Natural killer cell (primary cell): Measurements from ENCODE around the gene HNRNPAB. TPM values are rescaled to one million over a fixed set of nuclear protein-coding genes. Genes with fewer than 3 reads are reported as not detected.

Experiments
- ATAC-seq, 3 donors: fragments of 150-1000 bp in 2 of 3; fragments of 200-7000 bp in 1 of 3; cut with Tn5 transposase; 1 replicate in 1 of 3; 2 replicates in 2 of 3; pipeline ENCODE4 v1.10.0; 2021; ENCODE audit warnings: mild to moderate bottlenecking in 2 of 3, moderate library complexity in 2 of 3
- DNase-seq, 2 donors: peaks; one replicate each; pipeline versions ENCODE4 v3.0.0 to v3.0.0-alpha.2; 2013 to 2021; ENCODE audit warnings: mixed read lengths in 1 of 2
- H3K27ac ChIP-seq: one replicate; pipeline ENCODE4 v1.5.1; 2013; ENCODE audit warnings: mild to moderate bottlenecking, low read length
- H3K27me3 ChIP-seq: one replicate; pipeline ENCODE4 v1.6.1; 2013; ENCODE audit warnings: low read length; ENCODE audit not compliant: control insufficient read depth, insufficient read depth
- H3K36me3 ChIP-seq: one replicate; pipeline ENCODE4 v1.6.1; 2013; ENCODE audit warnings: low read length; ENCODE audit not compliant: control insufficient read depth, insufficient read depth
- H3K4me1 ChIP-seq: one replicate; pipeline ENCODE4 v1.6.1; 2013; ENCODE audit warnings: low read length; ENCODE audit not compliant: control insufficient read depth, insufficient read depth
- H3K4me3 ChIP-seq: one replicate; pipeline ENCODE4 v1.5.1; 2013; ENCODE audit warnings: low read length
- H3K9me3 ChIP-seq: one replicate; pipeline ENCODE4 v1.6.1; 2013; ENCODE audit warnings: low read length; ENCODE audit not compliant: control insufficient read depth, insufficient read depth
- H3K27ac Mint-ChIP-seq, 2 donors: one replicate each; pipeline ENCODE4 v1.8.0; 2022; ENCODE audit warnings: mild to moderate bottlenecking in 2 of 2, mixed read lengths in 2 of 2, moderate library complexity in 1 of 2
- H3K27me3 Mint-ChIP-seq, 2 donors: one replicate each; pipeline ENCODE4 v1.8.0; 2022; ENCODE audit warnings: low read depth in 2 of 2, mixed read lengths in 2 of 2
- H3K36me3 Mint-ChIP-seq: one replicate; pipeline ENCODE4 v1.8.0; 2022; ENCODE audit warnings: mixed read lengths
- H3K4me1 Mint-ChIP-seq, 2 donors: one replicate each; pipeline ENCODE4 v1.8.0; 2022; ENCODE audit warnings: mixed read lengths in 2 of 2
- H3K4me3 Mint-ChIP-seq: one replicate; pipeline ENCODE4 v1.8.0; 2022; ENCODE audit warnings: mild to moderate bottlenecking, moderate library complexity, mixed read lengths
- H3K9me3 Mint-ChIP-seq, 2 donors: one replicate each; pipeline ENCODE4 v1.8.0; 2022; ENCODE audit warnings: mixed read lengths in 2 of 2
- CTCF ChIP-seq: fragments of 200-600 bp; IDR thresholded peaks from one replicate; pipeline ENCODE4 v1.8.0; 2022; ENCODE audit warnings: antibody characterized with exemption
- WGBS: methylation state at CpG from one replicate; pipeline ENCODE4 v1.1.7; 2013; ENCODE audit warnings: missing lambda C conversion rate; ENCODE audit not compliant: insufficient coverage; 5-methylcytosine and 5-hydroxymethylcytosine counted together
- intact Hi-C: fragments of 100-400 bp; cut with micrococcal nuclease; formaldehyde crosslinking; loops from one replicate; pipeline ENCODE4 v1.14.2; 2022
- total RNA-seq, 4 donors: library from RNA; stranded (reverse); fragments of 120-200 nt in 1 of 4; gene quantifications; one replicate each; pipeline versions ENCODE4 v1.2.3 to v1.2.4, GENCODE V29; 2013 to 2022

The HNRNPAB gene
- total RNA-seq, 3 donors from 2014 or later (not counting 1 experiment from before 2014, with no cell fraction given), result 77.6 to 98.4 (median 88.4) TPM

- DNase-seq, result no peak
- H3K27ac Mint-ChIP-seq, result peak overlapping the region in 1 of 2 donors; percentile 69
- ATAC-seq, result no peak
- no peak for TF ChIP-seq CTCF
- no peak overlapping the region for H3K4me3 ChIP-seq
- H3K4me1 Mint-ChIP-seq, result peaks cover 48 to 79% of the 10 kb centered on the region in 2 donors
- no peaks in the 10 kb centered on the region for H3K9me3 ChIP-seq
- no peak overlapping the region for H3K27ac ChIP-seq
- no peaks in the 10 kb centered on the region for H3K36me3 Mint-ChIP-seq
- no peak overlapping the region for H3K4me3 Mint-ChIP-seq
- peaks cover 81% of the 10 kb centered on the region for H3K4me1 ChIP-seq
- intact Hi-C loops, result loop anchor here (2.0 to 10.0 kb wide), 3 partner anchors 121 to 499 kb away; partner anchors contain the start of genes N4BP3 and ZNF354A
- peaks cover 5% of the 10 kb centered on the region for H3K36me3 ChIP-seq
- WGBS, result 92% methylated on average over 3 of the region's 3 CpGs
- no peaks in the 10 kb centered on the region for H3K27me3 Mint-ChIP-seq
- no peaks in the 10 kb centered on the region for H3K27me3 ChIP-seq
- H3K9me3 Mint-ChIP-seq, result no peaks in the 10 kb centered on the region
Measured at GRCh38 chr5:178235588-178235974, 31.2 kb downstream of the HNRNPAB start.

GRCh38 chr5:178236126-178236525, 31.8 kb downstream of the HNRNPAB start:
- intact Hi-C loops, result loop anchor here (10.0 kb wide), 2 partner anchors 121 to 499 kb away; partner anchors contain the start of genes N4BP3 and ZNF354A
- Mint-ChIP-seq H3K4me3 (no peak overlapping the region), H3K27me3 (no peaks in the 10 kb centered on the region), H3K9me3 (no peaks in the 10 kb centered on the region), H3K27ac (peak overlapping the region; percentile 79 to 98), H3K4me1 (peaks cover 49 to 79% of the 10 kb centered on the region in 2 donors), H3K36me3 (no peaks in the 10 kb centered on the region)
- Histone ChIP-seq H3K9me3 (no peaks in the 10 kb centered on the region), H3K4me1 (peaks cover 82% of the 10 kb centered on the region), H3K27ac (no peak overlapping the region), H3K4me3 (no peak overlapping the region), H3K27me3 (no peaks in the 10 kb centered on the region), H3K36me3 (peaks cover under 1% of the 10 kb centered on the region)
- no peak for TF ChIP-seq CTCF
- 88% methylated on average over 9 of the region's 9 CpGs for WGBS
- ATAC-seq (no peak), DNase-seq (no peak)

GRCh38 chr5:178236679-178237078, 32.3 kb downstream of the HNRNPAB start:
- Histone ChIP-seq H3K4me1 (peaks cover 82% of the 10 kb centered on the region), H3K27ac (no peak overlapping the region), H3K36me3 (no peaks in the 10 kb centered on the region), H3K27me3 (no peaks in the 10 kb centered on the region), H3K9me3 (no peaks in the 10 kb centered on the region), H3K4me3 (no peak overlapping the region)
- no peaks in the 10 kb centered on the region for H3K36me3 Mint-ChIP-seq
- H3K27me3 Mint-ChIP-seq, result no peaks in the 10 kb centered on the region
- DNase-seq (no peak), ATAC-seq (peak in 2 of 3 donors; percentile 6 to 40)
- no peaks in the 10 kb centered on the region for H3K9me3 Mint-ChIP-seq
- peaks cover 45 to 79% of the 10 kb centered on the region in 2 donors for H3K4me1 Mint-ChIP-seq
- 38% methylated on average over 4 of the region's 4 CpGs for WGBS
- H3K4me3 Mint-ChIP-seq, result peak overlapping the region; percentile 66
- intact Hi-C loops, result loop anchor here (10.0 kb wide), 2 partner anchors 122 to 498 kb away; partner anchors contain the start of genes N4BP3 and ZNF354A
- TF ChIP-seq CTCF, result no peak
- H3K27ac Mint-ChIP-seq, result peak overlapping the region; percentile 79 to 98
